Suprapubic skin (tissue), 4 donors: ENCODE measurements around the gene MXRA5.

Source experiments
- EP300 ChIP-seq: sonication (generic); formaldehyde crosslinking; IDR thresholded peaks from one replicate; pipeline ENCODE4 v1.6.1; 2017; ENCODE audit warnings: antibody characterized with exemption
- POLR2AphosphoS5 ChIP-seq, 3 donors: sonication (generic); formaldehyde crosslinking; IDR thresholded peaks; one replicate each; pipeline ENCODE4 v1.6.1; 2017; ENCODE audit warnings: antibody characterized with exemption in 3 of 3

- TF ChIP-seq EP300, result no peak
- no peak for TF ChIP-seq POLR2AphosphoS5 (IDR thresholded peaks at IDR 0.05)
Measured at GRCh38 chrX:3263681-3264126, 82.7 kb downstream of the MXRA5 start.
